ENCODE data around the gene PCMT1.
"Not testable (repeated sequence)": the region's sequence is repeated elsewhere in the genome, so short reads cannot be mapped to it uniquely, and the experiment has no call there.

PCMT1 gene

GRCh38 chr6:149746147-149746946, 3.2 kb upstream of the PCMT1 start, which contains the start of gene NUP43:
NUP43 (minus strand) TSS chr6:149746529; CDS start chr6:149746495, 34 bp downstream.
- Histone ChIP-seq H3K36me3 (peaks cover 19% of the 10 kb centered on the region), H3K4me3 (ENCODE audit: low read depth, low read length) (peak within 1 kb of the TSS; percentile 94), H3K4me1 (no peaks in the 10 kb centered on the region), H3K27me3 (no peaks in the 10 kb centered on the region), H3K9me3 (no peaks in the 10 kb centered on the region)
- peak; percentile 94 for DNase-seq
- peak; percentile 45 for TF ChIP-seq CTCF (IDR thresholded peaks at IDR 0.05; ENCODE audit: low read depth, low read length)

GRCh38 chr6:149749082-149749593, 403 bp upstream of the PCMT1 start:
- H3K9me3 ChIP-seq, DNase-seq, H3K4me1 ChIP-seq, H3K36me3 ChIP-seq, H3K27me3 ChIP-seq: not testable (repeated sequence)
- peak overlapping the region; percentile 97 for H3K4me3 ChIP-seq (ENCODE audit: low read depth, low read length)

- Histone ChIP-seq H3K36me3 (peaks cover 3% of the 10 kb centered on the region; the same call in 1 of the 2 replicates), H3K9me3 (no peaks in the 10 kb centered on the region), H3K27me3 (no peaks in the 10 kb centered on the region), H3K4me1 (no peaks in the 10 kb centered on the region), H3K4me3 (ENCODE audit: low read depth, low read length) (peak overlapping the region; percentile 97)
- TF ChIP-seq CTCF (IDR thresholded peaks at IDR 0.05; ENCODE audit: low read depth, low read length): no peak
- DNase-seq: peak; percentile 70
Observed at GRCh38 chr6:149750136-149750609, 632 bp downstream of the PCMT1 start.

GRCh38 chr6:149751239-149751638, 1.7 kb downstream of the PCMT1 start:
- Histone ChIP-seq H3K4me3 (ENCODE audit: low read depth, low read length) (peak overlapping the region; percentile 97), H3K36me3 (peaks cover 3% of the 10 kb centered on the region; the same call in 1 of the 2 replicates), H3K27me3 (no peaks in the 10 kb centered on the region), H3K9me3 (no peaks in the 10 kb centered on the region), H3K4me1 (no peaks in the 10 kb centered on the region)
- DNase-seq: no peak
- TF ChIP-seq CTCF (IDR thresholded peaks at IDR 0.05; ENCODE audit: low read depth, low read length): no peak

- not testable (repeated sequence) for H3K4me3 ChIP-seq (ENCODE audit: low read depth, low read length); H3K9me3 ChIP-seq; H3K36me3 ChIP-seq; DNase-seq; H3K4me1 ChIP-seq; H3K27me3 ChIP-seq
Observed at GRCh38 chr6:149751920-149752319, 2.4 kb downstream of the PCMT1 start.

GRCh38 chr6:149752600-149753373, 3.2 kb downstream of the PCMT1 start:
- TF ChIP-seq CTCF (IDR thresholded peaks at IDR 0.05; ENCODE audit: low read depth, low read length): no peak
- Histone ChIP-seq H3K4me3 (ENCODE audit: low read depth, low read length) (no peak overlapping the region), H3K27me3 (no peaks in the 10 kb centered on the region), H3K9me3 (no peaks in the 10 kb centered on the region), H3K36me3 (peaks cover 3% of the 10 kb centered on the region; the same call in 1 of the 2 replicates), H3K4me1 (no peaks in the 10 kb centered on the region)
- DNase-seq: no peak

- not testable (repeated sequence) for DNase-seq
Observed at GRCh38 chr6:149753374-149753637, 3.8 kb downstream of the PCMT1 start.

More at GRCh38 chr6:149753374-149753637, 3.8 kb downstream of the PCMT1 start:
- H3K9me3 ChIP-seq; H3K4me1 ChIP-seq; H3K4me3 ChIP-seq (ENCODE audit: low read depth, low read length); H3K36me3 ChIP-seq; H3K27me3 ChIP-seq: not testable (repeated sequence)

All from BE2C (cell line).